Peyer's patch (tissue), 4 donors: Measurements from ENCODE around the gene CCDC18. TPM values are rescaled to one million over a fixed set of nuclear protein-coding genes. Genes with fewer than 3 reads are reported as not detected.
"Not testable (repeated sequence)": the region's sequence is repeated elsewhere in the genome, so short reads cannot be mapped to it uniquely, and the experiment has no call there.

ENCODE experiments used
- DNase-seq, 3 donors: peaks; one replicate each; pipeline ENCODE4 v3.0.0-alpha.2; 2017 to 2019
- H3K27ac ChIP-seq, 4 donors: fragments of 200-600 bp; sonication (generic); one replicate each; pipeline ENCODE4 v1.5.1; 2016 to 2019
- H3K27me3 ChIP-seq, 2 donors: fragments of 200-600 bp; sonication (generic); one replicate each; pipeline ENCODE4 v1.5.1; 2019
- H3K36me3 ChIP-seq, 3 donors: fragments of 200-600 bp; sonication (generic); one replicate each; pipeline ENCODE4 v1.5.1; 2016 to 2019
- H3K4me1 ChIP-seq, 4 donors: fragments of 200-600 bp; sonication (generic); one replicate each; pipeline ENCODE4 v1.5.1; 2016 to 2019
- H3K4me3 ChIP-seq, 4 donors: fragments of 200-600 bp; sonication (generic); 1 replicate in 3 of 4; 2 replicates in 1 of 4; pipeline ENCODE4 v1.5.1; 2016 to 2019; ENCODE audit warnings: mild to moderate bottlenecking in 1 of 4
- H3K9me3 ChIP-seq, 4 donors: fragments of 200-600 bp; sonication (generic); one replicate each; pipeline ENCODE4 v1.5.1; 2016 to 2019; ENCODE audit warnings: mild to moderate bottlenecking in 1 of 4
- CTCF ChIP-seq, 6 experiments: fragments of 450-650 bp in 4 of 6; fragments of 200-600 bp in 2 of 6; sonication (generic) in 1 of 6; IDR thresholded peaks; one replicate each; pipeline ENCODE4 v1.5.1; 2017 to 2019; ENCODE audit warnings: antibody characterized with exemption in 6 of 6, mild to moderate bottlenecking in 3 of 6, moderate library complexity in 1 of 6
- POLR2A ChIP-seq, 2 donors: fragments of 450-650 bp; IDR thresholded peaks; one replicate each; pipeline ENCODE4 v1.5.1; 2017; ENCODE audit warnings: antibody characterized with exemption in 2 of 2, mild to moderate bottlenecking in 2 of 2, moderate library complexity in 2 of 2
- total RNA-seq, 4 donors: library from RNA; depleted of rRNA; stranded (reverse); fragments of >200 nt; gene quantifications; one replicate each; pipeline ENCODE4 v1.1.0, GENCODE V29; 2016

Gene CCDC18
- total RNA-seq, 4 donors from 2014 or later = 1.8 to 42.1 (median 5.2) TPM

GRCh38 chr1:93205892-93206566 is 25.5 kb downstream of the CCDC18 start:
- H3K4me3 ChIP-seq = no peak overlapping the region
- H3K27me3 ChIP-seq = no peaks in the 10 kb centered on the region
- no peaks in the 10 kb centered on the region for H3K9me3 ChIP-seq
- H3K36me3 ChIP-seq = no peaks in the 10 kb centered on the region
- no peak for DNase-seq
- no peaks in the 10 kb centered on the region for H3K4me1 ChIP-seq
- TF ChIP-seq CTCF (IDR thresholded peaks at IDR 0.05) (no peak), POLR2A (IDR thresholded peaks at IDR 0.05) (no peak)
- no peak overlapping the region for H3K27ac ChIP-seq

GRCh38 chr1:93206567-93206954 is 26.0 kb downstream of the CCDC18 start:
- no peak for TF ChIP-seq CTCF (IDR thresholded peaks at IDR 0.05)
- no peak for TF ChIP-seq POLR2A (IDR thresholded peaks at IDR 0.05)
- H3K36me3 ChIP-seq = no peaks in the 10 kb centered on the region
- no peak overlapping the region for H3K27ac ChIP-seq
- H3K4me1 ChIP-seq = no peaks in the 10 kb centered on the region
- H3K27me3 ChIP-seq = no peaks in the 10 kb centered on the region
- H3K4me3 ChIP-seq = no peak overlapping the region
- no peaks in the 10 kb centered on the region for H3K9me3 ChIP-seq
- DNase-seq = no peak

GRCh38 chr1:93207211-93207610 is 26.7 kb downstream of the CCDC18 start:
- TF ChIP-seq POLR2A (IDR thresholded peaks at IDR 0.05) (no peak), CTCF (IDR thresholded peaks at IDR 0.05) (no peak)
- Histone ChIP-seq H3K9me3 (no peaks in the 10 kb centered on the region), H3K4me3 (no peak overlapping the region), H3K27me3 (no peaks in the 10 kb centered on the region), H3K4me1 (no peaks in the 10 kb centered on the region), H3K27ac (no peak overlapping the region), H3K36me3 (no peaks in the 10 kb centered on the region)
- no peak for DNase-seq

- no peaks in the 10 kb centered on the region for H3K9me3 ChIP-seq
- DNase-seq = no peak
- no peaks in the 10 kb centered on the region for H3K4me1 ChIP-seq
- no peak overlapping the region for H3K4me3 ChIP-seq
- H3K36me3 ChIP-seq = no peaks in the 10 kb centered on the region
- no peaks in the 10 kb centered on the region for H3K27me3 ChIP-seq
- TF ChIP-seq POLR2A (IDR thresholded peaks at IDR 0.05) (no peak), CTCF (IDR thresholded peaks at IDR 0.05) (no peak)
- H3K27ac ChIP-seq = no peak overlapping the region
Observed at GRCh38 chr1:93215322-93215721, 34.8 kb downstream of the CCDC18 start.

GRCh38 chr1:93219443-93219842 is 38.9 kb downstream of the CCDC18 start:
- Histone ChIP-seq H3K4me1 (no peaks in the 10 kb centered on the region), H3K36me3 (no peaks in the 10 kb centered on the region), H3K27me3 (no peaks in the 10 kb centered on the region), H3K27ac (no peak overlapping the region), H3K4me3 (peak overlapping the region in 1 of 4 donors; percentile 10), H3K9me3 (no peaks in the 10 kb centered on the region)
- TF ChIP-seq POLR2A (IDR thresholded peaks at IDR 0.05) = no peak
- TF ChIP-seq CTCF (IDR thresholded peaks at IDR 0.05) = no peak
- DNase-seq = no peak

- H3K9me3 ChIP-seq, H3K36me3 ChIP-seq, DNase-seq, H3K27me3 ChIP-seq, H3K4me3 ChIP-seq, H3K4me1 ChIP-seq, H3K27ac ChIP-seq: not testable (repeated sequence)
Observed at GRCh38 chr1:93220716-93221115, 40.2 kb downstream of the CCDC18 start.
